Measurements from ENCODE around the gene NRROS.

The NRROS gene

GRCh38 chr3:196654006-196654734 lies 14.7 kb downstream of the NRROS start:
- H3K9me3 ChIP-seq (ENCODE audit: severe bottlenecking), result no peaks in the 10 kb centered on the region
- TF ChIP-seq CTCF (IDR thresholded peaks at IDR 0.05; ENCODE audit: low read depth, low read length), result no peak
- H3K4me3 ChIP-seq (ENCODE audit: low read depth, low read length), result no peak overlapping the region
- no peak for DNase-seq
- no peak overlapping the region for H3K27ac ChIP-seq
- H3K36me3 ChIP-seq, result no peaks in the 10 kb centered on the region
- H3K27me3 ChIP-seq (ENCODE audit: insufficient read depth, low read depth, severe bottlenecking), result no peaks in the 10 kb centered on the region

- Histone ChIP-seq H3K4me3 (ENCODE audit: low read depth, low read length) (no peak overlapping the region), H3K9me3 (ENCODE audit: severe bottlenecking) (no peaks in the 10 kb centered on the region), H3K27ac (no peak overlapping the region), H3K36me3 (no peaks in the 10 kb centered on the region), H3K27me3 (ENCODE audit: insufficient read depth, low read depth, severe bottlenecking) (no peaks in the 10 kb centered on the region)
- TF ChIP-seq CTCF (IDR thresholded peaks at IDR 0.05; ENCODE audit: low read depth, low read length), result no peak
- DNase-seq, result no peak
Observed at GRCh38 chr3:196654735-196655090, 15.2 kb downstream of the NRROS start.

- Histone ChIP-seq H3K27ac (no peak overlapping the region), H3K36me3 (no peaks in the 10 kb centered on the region), H3K4me3 (ENCODE audit: low read depth, low read length) (no peak overlapping the region), H3K27me3 (ENCODE audit: insufficient read depth, low read depth, severe bottlenecking) (no peaks in the 10 kb centered on the region), H3K9me3 (ENCODE audit: severe bottlenecking) (no peaks in the 10 kb centered on the region)
- no peak for TF ChIP-seq CTCF (IDR thresholded peaks at IDR 0.05; ENCODE audit: low read depth, low read length)
- no peak for DNase-seq
Observed at GRCh38 chr3:196655496-196655895, 16.0 kb downstream of the NRROS start.

- Histone ChIP-seq H3K4me3 (ENCODE audit: low read depth, low read length) (no peak overlapping the region), H3K9me3 (ENCODE audit: severe bottlenecking) (no peaks in the 10 kb centered on the region), H3K27ac (no peak overlapping the region), H3K36me3 (no peaks in the 10 kb centered on the region), H3K27me3 (ENCODE audit: insufficient read depth, low read depth, severe bottlenecking) (no peaks in the 10 kb centered on the region)
- DNase-seq, result no peak
- TF ChIP-seq CTCF (IDR thresholded peaks at IDR 0.05; ENCODE audit: low read depth, low read length), result no peak
Observed at GRCh38 chr3:196656213-196656612, 16.7 kb downstream of the NRROS start.

- no peaks in the 10 kb centered on the region for H3K36me3 ChIP-seq
- no peak overlapping the region for H3K27ac ChIP-seq
- H3K9me3 ChIP-seq (ENCODE audit: severe bottlenecking), result no peaks in the 10 kb centered on the region
Observed at GRCh38 chr3:196659901-196660351, 20.4 kb downstream of the NRROS start.

More at GRCh38 chr3:196659901-196660351, 20.4 kb downstream of the NRROS start:
- no peak overlapping the region for H3K4me3 ChIP-seq (ENCODE audit: low read depth, low read length)
- no peak for DNase-seq
- H3K27me3 ChIP-seq (ENCODE audit: insufficient read depth, low read depth, severe bottlenecking), result no peaks in the 10 kb centered on the region
- TF ChIP-seq CTCF (IDR thresholded peaks at IDR 0.05; ENCODE audit: low read depth, low read length), result no peak

Data from WERI-Rb-1 (cell line).